ENCODE data around the gene DNMT3B. TPM values are rescaled to one million over a fixed set of nuclear protein-coding genes. Genes with fewer than 3 reads are reported as not detected.

The DNMT3B gene
- total RNA-seq, 1 experiment from 2014 or later = 7.3 TPM

- POLR2A ChIA-PET (ENCODE audit: unreplicated experiment) = no interaction called here
- CTCF ChIA-PET = no interaction called here
- Histone ChIP-seq H3K4me2 (ENCODE audit: low read length) (no peak overlapping the region), H3K36me3 (ENCODE audit: low read depth, low read length) (no peaks in the 10 kb centered on the region), H2AFZ (ENCODE audit: low read length) (no peak overlapping the region), H3K9me2 (replicated peaks; ENCODE audit: low read length) (no peaks in the 10 kb centered on the region), H3K4me3 (ENCODE audit: low read length) (no peak overlapping the region), H3K9ac (ENCODE audit: low read length) (no peak overlapping the region), H3F3A (ENCODE audit: low read length, unreplicated experiment) (no peaks in the 10 kb centered on the region), H4K20me1 (ENCODE audit: low read length) (no peaks in the 10 kb centered on the region), H3K27me3 (ENCODE audit: low read length) (no peaks in the 10 kb centered on the region), H3K4me1 (ENCODE audit: insufficient read depth, low read length) (no peaks in the 10 kb centered on the region), H3K9me3 (ENCODE audit: low read length) (no peaks in the 10 kb centered on the region), H3K27ac (ENCODE audit: low read length) (no peak overlapping the region), H3K79me2 (ENCODE audit: low read length) (no peaks in the 10 kb centered on the region)
- intact Hi-C loops (cut with micrococcal nuclease) = no loop called here
- no TSS peak for BruUV-seq (replicated peaks)
- DNase-seq = no peak
- ATAC-seq = no peak
- no peak for TF ChIP-seq EZH2phosphoT487 (IDR thresholded peaks at IDR 0.05; ENCODE audit: borderline replicate concordance, low read length)
- TF ChIP-seq EZH2 (IDR thresholded peaks at IDR 0.05; ENCODE audit: low read length, unreplicated experiment) = no peak
- TF ChIP-seq CTCF (conservative IDR thresholded peaks at IDR 0.05; ENCODE audit: low read depth, low read length) = no peak
Observed at GRCh38 chr20:32809907-32810306, 47.7 kb downstream of the DNMT3B start.

- no peaks in the 10 kb centered on the region for H3K27me3 ChIP-seq (ENCODE audit: low read length)
- intact Hi-C loops (cut with micrococcal nuclease) = no loop called here
- no TSS peak for BruUV-seq (replicated peaks)
- H3K9me3 ChIP-seq (ENCODE audit: low read length) = no peaks in the 10 kb centered on the region
- H3K4me3 ChIP-seq (ENCODE audit: low read length) = no peak overlapping the region
- ChIA-PET CTCF (no interaction called here), POLR2A (ENCODE audit: unreplicated experiment) (no interaction called here)
- no peak overlapping the region for H3K9ac ChIP-seq (ENCODE audit: low read length)
- no peaks in the 10 kb centered on the region for H3K79me2 ChIP-seq (ENCODE audit: low read length)
- no peak for ATAC-seq
- H3K4me1 ChIP-seq (ENCODE audit: insufficient read depth, low read length) = no peaks in the 10 kb centered on the region
- TF ChIP-seq CTCF (conservative IDR thresholded peaks at IDR 0.05; ENCODE audit: low read depth, low read length) (no peak), EZH2phosphoT487 (IDR thresholded peaks at IDR 0.05; ENCODE audit: borderline replicate concordance, low read length) (no peak), EZH2 (IDR thresholded peaks at IDR 0.05; ENCODE audit: low read length, unreplicated experiment) (no peak)
- H2AFZ ChIP-seq (ENCODE audit: low read length) = no peak overlapping the region
- no peak for DNase-seq
- H4K20me1 ChIP-seq (ENCODE audit: low read length) = no peaks in the 10 kb centered on the region
- H3K36me3 ChIP-seq (ENCODE audit: low read depth, low read length) = no peaks in the 10 kb centered on the region
- no peaks in the 10 kb centered on the region for H3K9me2 ChIP-seq (replicated peaks; ENCODE audit: low read length)
- no peak overlapping the region for H3K4me2 ChIP-seq (ENCODE audit: low read length)
- no peak overlapping the region for H3K27ac ChIP-seq (ENCODE audit: low read length)
- no peaks in the 10 kb centered on the region for H3F3A ChIP-seq (ENCODE audit: low read length, unreplicated experiment)
Observed at GRCh38 chr20:32810941-32811340, 48.8 kb downstream of the DNMT3B start.

GRCh38 chr20:32811886-32812285 is 49.7 kb downstream of the DNMT3B start:
- no peak for ATAC-seq
- ChIA-PET POLR2A (ENCODE audit: unreplicated experiment) (no interaction called here), CTCF (no interaction called here)
- no peaks in the 10 kb centered on the region for H4K20me1 ChIP-seq (ENCODE audit: low read length)
- H3K9me2 ChIP-seq (replicated peaks; ENCODE audit: low read length) = no peaks in the 10 kb centered on the region
- no peak for DNase-seq
- H3K79me2 ChIP-seq (ENCODE audit: low read length) = no peaks in the 10 kb centered on the region
- H2AFZ ChIP-seq (ENCODE audit: low read length) = no peak overlapping the region
- no peak overlapping the region for H3K4me2 ChIP-seq (ENCODE audit: low read length)
- intact Hi-C loops (cut with micrococcal nuclease) = no loop called here
- H3F3A ChIP-seq (ENCODE audit: low read length, unreplicated experiment) = no peaks in the 10 kb centered on the region
- H3K27ac ChIP-seq (ENCODE audit: low read length) = no peak overlapping the region
- no peaks in the 10 kb centered on the region for H3K36me3 ChIP-seq (ENCODE audit: low read depth, low read length)
- H3K9ac ChIP-seq (ENCODE audit: low read length) = no peak overlapping the region
- no peaks in the 10 kb centered on the region for H3K4me1 ChIP-seq (ENCODE audit: insufficient read depth, low read length)
- no peaks in the 10 kb centered on the region for H3K27me3 ChIP-seq (ENCODE audit: low read length)
- no peaks in the 10 kb centered on the region for H3K9me3 ChIP-seq (ENCODE audit: low read length)
- TF ChIP-seq CTCF (conservative IDR thresholded peaks at IDR 0.05; ENCODE audit: low read depth, low read length) (no peak), EZH2phosphoT487 (IDR thresholded peaks at IDR 0.05; ENCODE audit: borderline replicate concordance, low read length) (no peak), EZH2 (IDR thresholded peaks at IDR 0.05; ENCODE audit: low read length, unreplicated experiment) (no peak)
- no peak overlapping the region for H3K4me3 ChIP-seq (ENCODE audit: low read length)
- BruUV-seq (replicated peaks) = no TSS peak
